Breast epithelium (tissue), 4 donors: ENCODE results near the gene UGT1A4. TPM values are rescaled to one million over a fixed set of nuclear protein-coding genes. Genes with fewer than 3 reads are reported as not detected.
"Not testable (repeated sequence)": the region's sequence is repeated elsewhere in the genome, so short reads cannot be mapped to it uniquely, and the experiment has no call there.

Experiments
- DNase-seq, 2 donors: peaks; one replicate each; pipeline ENCODE4 v3.0.0-alpha.2; 2019; ENCODE audit warnings: low spot score in 2 of 2
- H3K27ac ChIP-seq, 2 donors: fragments of 200-600 bp; sonication (generic) in 1 of 2; one replicate each; pipeline ENCODE4 v1.5.1; 2016 to 2019; ENCODE audit warnings: mild to moderate bottlenecking in 1 of 2
- H3K27me3 ChIP-seq, 2 donors: fragments of 200-600 bp; sonication (generic) in 1 of 2; one replicate each; pipeline versions ENCODE4 v1.5.1 to v1.6.0; 2017 to 2019; ENCODE audit warnings: control low read depth in 1 of 2, mild to moderate bottlenecking in 1 of 2
- H3K36me3 ChIP-seq: fragments of 200-600 bp; one replicate; pipeline ENCODE4 v1.5.1; 2019
- H3K4me1 ChIP-seq, 2 donors: fragments of 200-600 bp; sonication (generic); one replicate each; pipeline ENCODE4 v1.5.1; 2016 to 2019; ENCODE audit warnings: control low read depth in 1 of 2
- H3K4me3 ChIP-seq, 3 donors: fragments of 200-600 bp; sonication (generic); 1 replicate in 2 of 3; 2 replicates in 1 of 3; pipeline ENCODE4 v1.5.1; 2016 to 2019; ENCODE audit warnings: mild to moderate bottlenecking in 3 of 3, moderate library complexity in 2 of 3
- H3K9me3 ChIP-seq, 2 donors: fragments of 200-600 bp; sonication (generic) in 1 of 2; one replicate each; pipeline ENCODE4 v1.5.1; 2016 to 2019; ENCODE audit warnings: control low read depth in 1 of 2
- POLR2A ChIP-seq: fragments of 450-650 bp; IDR thresholded peaks from one replicate; pipeline ENCODE4 v1.6.1; 2016; ENCODE audit warnings: antibody characterized with exemption, mild to moderate bottlenecking, moderate library complexity
- POLR2AphosphoS5 ChIP-seq, 3 donors: sonication (generic); formaldehyde crosslinking; IDR thresholded peaks; one replicate each; pipeline ENCODE4 v1.6.1; 2017; ENCODE audit warnings: antibody characterized with exemption in 3 of 3
- intact Hi-C: fragments of 100-400 bp; cut with DNase I; formaldehyde crosslinking; loops from one replicate; pipeline ENCODE4 v1.15.1; 2023; ENCODE audit warnings: low total_unique reads
- total RNA-seq, 3 donors: library from RNA; depleted of rRNA; stranded (reverse); fragments of >200 nt; gene quantifications; one replicate each; pipeline ENCODE4 v1.1.0, GENCODE V29; 2016
- TF ChIP-seq, protein P1 (sequence below), 3 donors: fragments of 450-650 bp; IDR thresholded peaks; one replicate each; pipeline ENCODE4 v1.5.1; 2016 to 2017; ENCODE audit warnings: antibody characterized with exemption in 3 of 3, mild to moderate bottlenecking in 3 of 3, moderate library complexity in 3 of 3

UGT1A4 gene
- total RNA-seq, 3 donors from 2014 or later = not detected

DNA sequence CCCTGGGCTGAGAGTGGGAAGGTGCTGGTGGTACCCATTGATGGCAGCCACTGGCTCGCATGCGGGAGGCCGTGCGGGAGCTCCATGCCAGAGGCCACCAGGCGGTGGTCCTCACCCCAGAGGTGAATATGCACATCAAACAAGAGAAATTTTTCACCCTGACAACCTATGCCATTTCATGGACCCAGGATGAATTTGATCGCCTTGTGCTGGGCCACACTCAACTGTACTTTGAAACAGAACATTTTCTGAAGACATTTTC lies 28.7 kb downstream of the UGT1A4 start:
- DNase-seq = no peak
- TF ChIP-seq, protein P1, sequence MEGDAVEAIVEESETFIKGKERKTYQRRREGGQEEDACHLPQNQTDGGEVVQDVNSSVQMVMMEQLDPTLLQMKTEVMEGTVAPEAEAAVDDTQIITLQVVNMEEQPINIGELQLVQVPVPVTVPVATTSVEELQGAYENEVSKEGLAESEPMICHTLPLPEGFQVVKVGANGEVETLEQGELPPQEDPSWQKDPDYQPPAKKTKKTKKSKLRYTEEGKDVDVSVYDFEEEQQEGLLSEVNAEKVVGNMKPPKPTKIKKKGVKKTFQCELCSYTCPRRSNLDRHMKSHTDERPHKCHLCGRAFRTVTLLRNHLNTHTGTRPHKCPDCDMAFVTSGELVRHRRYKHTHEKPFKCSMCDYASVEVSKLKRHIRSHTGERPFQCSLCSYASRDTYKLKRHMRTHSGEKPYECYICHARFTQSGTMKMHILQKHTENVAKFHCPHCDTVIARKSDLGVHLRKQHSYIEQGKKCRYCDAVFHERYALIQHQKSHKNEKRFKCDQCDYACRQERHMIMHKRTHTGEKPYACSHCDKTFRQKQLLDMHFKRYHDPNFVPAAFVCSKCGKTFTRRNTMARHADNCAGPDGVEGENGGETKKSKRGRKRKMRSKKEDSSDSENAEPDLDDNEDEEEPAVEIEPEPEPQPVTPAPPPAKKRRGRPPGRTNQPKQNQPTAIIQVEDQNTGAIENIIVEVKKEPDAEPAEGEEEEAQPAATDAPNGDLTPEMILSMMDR (IDR thresholded peaks at IDR 0.05) = no peak
- TF ChIP-seq POLR2AphosphoS5 (IDR thresholded peaks at IDR 0.05) = no peak
- TF ChIP-seq POLR2A = no peak
- no peaks in the 10 kb centered on the region for H3K36me3 ChIP-seq
- H3K27ac ChIP-seq = no peak overlapping the region
- H3K4me3 ChIP-seq = no peak overlapping the region
- peaks cover 9 to 17% of the 10 kb centered on the region in 2 donors for H3K9me3 ChIP-seq
- no peaks in the 10 kb centered on the region for H3K4me1 ChIP-seq
- no peaks in the 10 kb centered on the region for H3K27me3 ChIP-seq
- intact Hi-C loops = no loop called here

DNA sequence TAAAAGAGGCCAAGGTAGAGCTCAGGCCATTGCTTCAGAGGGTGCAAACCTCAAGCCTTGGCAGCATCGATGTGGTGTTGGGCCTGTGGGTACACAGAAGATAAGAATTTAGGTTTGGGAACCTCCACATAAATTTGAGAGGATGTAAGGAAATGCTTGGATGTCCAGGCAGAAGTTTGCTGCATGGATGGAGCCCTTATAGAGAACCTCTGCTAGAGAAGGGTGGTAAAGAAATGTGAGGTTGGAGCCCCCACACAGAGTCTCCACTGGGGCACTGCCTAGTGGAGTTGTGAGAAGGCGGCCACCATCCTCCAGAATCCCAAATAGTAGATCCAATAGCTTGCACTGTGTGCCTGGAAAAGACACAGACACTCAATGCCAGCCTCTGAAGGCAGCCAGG lies 32.2 kb downstream of the UGT1A4 start:
- H3K36me3 ChIP-seq, DNase-seq, H3K4me3 ChIP-seq, H3K27ac ChIP-seq, intact Hi-C loops, H3K4me1 ChIP-seq, H3K27me3 ChIP-seq: not testable (repeated sequence)
- H3K9me3 ChIP-seq = peaks cover 9 to 17% of the 10 kb centered on the region in 2 donors

DNA sequence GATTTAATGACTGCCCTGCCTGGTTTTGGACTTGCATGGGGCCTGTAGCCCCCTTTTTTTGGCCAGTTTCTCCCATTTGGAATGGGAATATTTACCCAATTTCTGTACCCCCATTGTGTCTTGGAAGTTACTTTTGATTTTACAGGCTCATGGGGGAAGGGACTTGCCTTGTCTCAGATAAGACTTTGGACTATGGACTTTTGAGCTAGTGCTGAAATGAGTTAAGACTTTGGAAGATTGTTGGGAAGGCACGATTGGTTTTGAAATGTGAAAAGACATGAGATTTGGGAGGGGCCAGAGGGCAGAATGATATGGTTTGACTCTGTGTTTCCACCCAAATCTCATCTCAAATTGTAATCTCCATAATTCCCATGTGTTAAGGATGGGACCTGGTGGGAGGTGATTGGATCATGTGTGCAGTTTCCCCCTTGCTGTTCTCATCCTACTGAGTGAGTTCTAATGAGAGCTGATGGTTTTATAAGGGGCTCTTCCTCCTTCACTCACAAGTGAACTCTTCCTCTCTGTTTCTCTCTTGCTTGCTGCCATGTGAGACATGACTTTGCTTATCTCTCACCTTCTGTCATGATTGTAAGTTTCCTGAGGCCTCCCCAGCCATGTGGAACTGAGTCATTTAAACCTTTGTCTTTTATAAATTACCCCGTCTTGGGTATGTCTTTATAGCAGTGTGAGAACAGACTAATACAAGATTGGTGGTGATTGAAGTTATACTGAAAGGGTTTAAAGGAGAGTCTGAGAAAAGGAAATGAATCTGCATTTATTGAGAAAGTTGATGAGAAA lies 32.9 kb downstream of the UGT1A4 start:
- intact Hi-C loops, H3K36me3 ChIP-seq, DNase-seq, H3K4me3 ChIP-seq, H3K4me1 ChIP-seq, H3K27ac ChIP-seq, H3K27me3 ChIP-seq: not testable (repeated sequence)
- H3K9me3 ChIP-seq = peaks cover 9 to 17% of the 10 kb centered on the region in 2 donors

DNA sequence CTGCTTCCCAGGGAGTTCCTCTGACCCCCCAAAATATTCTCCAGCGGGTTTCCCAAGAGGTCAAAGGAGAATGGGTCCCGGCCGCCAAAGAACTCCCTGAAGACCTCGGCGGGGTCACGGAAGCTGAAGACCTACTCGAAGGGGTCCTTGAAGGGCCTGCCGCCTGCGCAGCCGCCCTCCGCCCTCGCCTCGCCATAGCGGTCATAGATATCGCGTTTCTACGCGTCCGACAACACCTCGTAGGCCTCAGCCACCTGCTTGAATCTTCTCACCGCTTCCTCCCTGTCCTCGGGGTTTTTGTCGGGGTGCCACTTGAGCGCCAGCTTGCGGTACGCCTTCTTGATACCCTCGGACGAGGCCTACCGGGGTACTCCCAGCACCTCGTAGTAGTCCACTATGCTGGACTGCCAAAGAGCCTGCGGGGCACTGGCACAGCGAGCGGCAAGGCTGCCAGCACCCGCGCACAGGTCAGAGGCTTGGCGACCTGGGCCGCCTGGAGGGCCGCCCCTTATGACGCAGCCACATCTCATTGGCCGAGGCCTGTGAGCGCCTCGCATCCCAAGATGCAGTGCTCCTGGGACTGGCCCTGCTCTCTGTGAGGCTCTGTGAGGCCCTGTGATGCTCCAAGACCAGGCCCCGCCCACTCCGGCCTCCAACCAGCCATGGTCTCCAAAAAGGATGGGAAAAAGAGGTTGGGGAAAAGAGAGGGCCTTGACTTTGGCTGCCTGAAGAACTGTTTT lies 36.5 kb downstream of the UGT1A4 start:
- no peaks in the 10 kb centered on the region for H3K27me3 ChIP-seq
- no peak for DNase-seq
- no peak overlapping the region for H3K4me3 ChIP-seq
- H3K9me3 ChIP-seq = peaks cover 9 to 16% of the 10 kb centered on the region in 2 donors
- no peaks in the 10 kb centered on the region for H3K4me1 ChIP-seq
- intact Hi-C loops = no loop called here
- no peaks in the 10 kb centered on the region for H3K36me3 ChIP-seq
- no peak for TF ChIP-seq POLR2AphosphoS5 (IDR thresholded peaks at IDR 0.05)
- TF ChIP-seq POLR2A = no peak
- TF ChIP-seq, protein P1 (IDR thresholded peaks at IDR 0.05) = no peak
- no peak overlapping the region for H3K27ac ChIP-seq

DNA sequence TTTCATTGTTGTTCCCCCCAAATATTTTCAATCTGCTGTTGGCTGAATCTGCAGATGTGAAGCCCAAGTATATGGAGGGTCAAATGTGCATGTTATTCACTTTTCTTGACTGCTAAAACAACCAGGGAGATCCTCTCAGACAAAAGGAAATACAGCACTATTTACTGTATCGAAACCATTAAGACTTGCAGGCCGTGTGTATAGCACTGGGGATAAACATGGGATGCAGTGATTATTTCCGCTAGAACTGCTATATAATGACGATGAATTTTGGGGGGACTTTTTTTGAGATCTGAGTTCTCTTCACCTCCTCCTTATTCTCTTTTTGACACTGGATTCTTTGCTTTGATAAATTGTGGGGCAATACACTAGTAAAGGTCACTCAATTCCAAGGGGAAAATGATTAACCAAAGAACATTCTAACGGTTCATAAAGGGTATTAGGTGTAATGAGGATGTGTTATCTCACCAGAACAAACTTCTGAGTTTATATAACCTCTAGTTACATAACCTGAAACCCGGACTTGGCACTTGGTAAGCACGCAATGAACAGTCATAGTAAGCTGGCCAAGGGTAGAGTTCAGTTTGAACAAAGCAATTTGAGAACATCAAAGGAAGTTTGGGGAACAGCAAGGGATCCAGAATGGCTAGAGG lies 38.0 kb downstream of the UGT1A4 start:
- H3K4me1 ChIP-seq = no peaks in the 10 kb centered on the region
- no peak for TF ChIP-seq POLR2A
- no peaks in the 10 kb centered on the region for H3K36me3 ChIP-seq
- no peak overlapping the region for H3K27ac ChIP-seq
- H3K27me3 ChIP-seq = no peaks in the 10 kb centered on the region
- DNase-seq = no peak
- H3K4me3 ChIP-seq = no peak overlapping the region
- intact Hi-C loops = no loop called here
- H3K9me3 ChIP-seq = peaks cover 0 to under 1% of the 10 kb centered on the region in 2 donors

DNA sequence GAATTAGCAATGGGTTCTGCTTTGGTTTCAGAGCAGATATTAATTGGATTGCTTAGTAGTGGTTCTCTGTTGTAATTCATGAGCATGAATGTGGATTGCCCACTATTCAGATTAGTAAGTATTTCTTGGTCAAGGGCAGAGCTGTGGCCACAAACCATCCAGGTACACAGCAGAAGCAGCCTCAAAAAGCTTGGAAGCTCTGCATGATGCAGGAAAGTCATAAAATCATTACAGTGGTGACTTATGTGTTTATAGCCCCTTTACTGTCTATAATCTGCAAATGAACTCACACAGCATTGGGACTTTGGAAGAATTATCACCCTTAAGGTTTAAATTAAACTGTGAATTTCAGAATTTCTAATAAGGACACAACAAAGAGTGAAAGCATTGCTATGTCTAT lies 39.6 kb downstream of the UGT1A4 start:
- Histone ChIP-seq H3K36me3 (no peaks in the 10 kb centered on the region), H3K27me3 (no peaks in the 10 kb centered on the region), H3K4me1 (no peaks in the 10 kb centered on the region), H3K9me3 (no peaks in the 10 kb centered on the region), H3K27ac (no peak overlapping the region), H3K4me3 (no peak overlapping the region)
- no peak for DNase-seq
- TF ChIP-seq, protein P1 (IDR thresholded peaks at IDR 0.05) = no peak
- TF ChIP-seq POLR2A (no peak), POLR2AphosphoS5 (IDR thresholded peaks at IDR 0.05) (no peak)
- intact Hi-C loops = no loop called here
